Measurements from ENCODE around the gene OMA1.

GRCh38 chr1:58435376-58435775 lies 111.2 kb downstream of the OMA1 start:
- no peak for TF ChIP-seq CTCF (conservative IDR thresholded peaks at IDR 0.05)
- TF ChIP-seq ZFX (IDR thresholded peaks at IDR 0.05): no peak

Measured in C4-2B (cell line).